H1 (cell line): ENCODE results near the gene PPP1R12A. TPM values are rescaled to one million over a fixed set of nuclear protein-coding genes. Genes with fewer than 3 reads are reported as not detected.

Experiments
- CTCF ChIA-PET: fragments of 300-600 bp; sonication (Branson Sonifier 250); formaldehyde crosslinking; loops from one replicate; lab custom pipeline; 2021; ENCODE audit not compliant: partially characterized antibody; lab: Charles Lee
- POLR2A ChIA-PET: fragments of 300-600 bp; sonication (Branson Sonifier 250); formaldehyde crosslinking; loops from one replicate; lab custom pipeline; 2021; ENCODE audit warnings: inconsistent platforms; ENCODE audit not compliant: partially characterized antibody; lab: Charles Lee
- DNase-seq, 2 experiments: peaks; one replicate each; pipeline versions ENCODE4 v3.0.0 to v3.0.0-alpha.2; 2010 to 2022; ENCODE audit warnings: low spot score in 2 of 2, low read depth in 1 of 2, mixed read lengths in 1 of 2
- FAIRE-seq: peaks from 2 replicates; lab custom pipeline; 2011; peaks lifted over from hg19 to GRCh38; lab: Jason Lieb, UNC
- H2AFZ ChIP-seq: 2 replicates; pipeline ENCODE4 v1.8.1; 2012; ENCODE audit warnings: low read length, inconsistent platforms
- H2AK5ac ChIP-seq: 2 replicates; pipeline ENCODE4 v1.6.1; 2013; ENCODE audit warnings: low read depth, low read length
- H2BK120ac ChIP-seq: replicated peaks from 2 replicates; pipeline ENCODE3; 2013; ENCODE audit warnings: low read depth, low read length, inconsistent platforms
- H2BK12ac ChIP-seq: 2 replicates; pipeline ENCODE4 v1.6.1; 2013; ENCODE audit warnings: low read depth, low read length
- H2BK15ac ChIP-seq: 2 replicates; pipeline ENCODE4 v1.6.1; 2013; ENCODE audit warnings: low read length
- H2BK20ac ChIP-seq: 2 replicates; pipeline ENCODE4 v1.6.1; 2013; ENCODE audit warnings: low read length
- H2BK5ac ChIP-seq: 2 replicates; pipeline ENCODE4 v1.6.1; 2013; ENCODE audit warnings: low read depth, low read length
- H3K14ac ChIP-seq: 2 replicates; pipeline ENCODE4 v1.6.1; 2013; ENCODE audit warnings: inconsistent platforms; ENCODE audit not compliant: insufficient read length
- H3K18ac ChIP-seq: 2 replicates; pipeline ENCODE4 v1.6.1; 2013; ENCODE audit warnings: low read length; ENCODE audit errors: extremely low read depth
- H3K23ac ChIP-seq: 2 replicates; pipeline ENCODE4 v1.6.1; 2013; ENCODE audit warnings: inconsistent platforms; ENCODE audit not compliant: insufficient read length
- H3K23me2 ChIP-seq: 2 replicates; pipeline ENCODE4 v1.6.1; 2013; ENCODE audit warnings: low read depth, low read length
- H3K27ac ChIP-seq: 2 replicates; pipeline ENCODE4 v1.6.1; 2011; ENCODE audit warnings: low read depth, low read length, inconsistent platforms
- H3K27me3 ChIP-seq, 4 experiments: replicated peaks in 1 of 4; 1 replicate in 1 of 4; 2 replicates in 3 of 4; pipeline versions ENCODE4 v1.6.1 to v1.8.1; 2011 to 2013; ENCODE audit warnings: low read length in 3 of 4, mild to moderate bottlenecking in 3 of 4, inconsistent platforms in 2 of 4, mixed read lengths in 2 of 4, moderate library complexity in 1 of 4; ENCODE audit not compliant: control insufficient read depth in 3 of 4, insufficient read depth in 3 of 4; ENCODE audit errors: extremely low read depth in 1 of 4
- H3K36me3 ChIP-seq, 4 experiments: 2 replicates each; pipeline versions ENCODE4 v1.6.1 to v1.8.1; 2011 to 2013; ENCODE audit warnings: mild to moderate bottlenecking in 4 of 4, low read length in 3 of 4, moderate library complexity in 2 of 4, control low read depth in 1 of 4, inconsistent platforms in 1 of 4; ENCODE audit not compliant: insufficient read depth in 4 of 4, control insufficient read depth in 2 of 4
- H3K4ac ChIP-seq: replicated peaks from 2 replicates; pipeline ENCODE3; 2013; ENCODE audit warnings: low read length, low read depth, mixed read lengths, inconsistent platforms; ENCODE audit not compliant: insufficient read length
- H3K4me1 ChIP-seq, 4 experiments: replicated peaks in 1 of 4; 1 replicate in 1 of 4; 2 replicates in 3 of 4; pipeline versions ENCODE4 v1.6.1 to v1.8.1; 2011 to 2013; ENCODE audit warnings: low read length in 3 of 4, inconsistent platforms in 2 of 4, mixed read lengths in 1 of 4; ENCODE audit not compliant: insufficient read depth in 4 of 4, control insufficient read depth in 3 of 4
- H3K4me2 ChIP-seq, 2 experiments: 2 replicates each; pipeline versions ENCODE4 v1.6.1 to v1.8.1; 2011 to 2013; ENCODE audit warnings: low read depth in 2 of 2, low read length in 2 of 2, control low read depth in 1 of 2, inconsistent platforms in 1 of 2, mild to moderate bottlenecking in 1 of 2; ENCODE audit not compliant: insufficient read depth in 1 of 2
- H3K4me3 ChIP-seq, 4 experiments: fragments of 200-600, 300-600 bp in 1 of 4; sonication (generic), shearing (Covaris generic), sonication (Bioruptor Twin) in 1 of 4; 2 replicates each; pipeline versions ENCODE4 v1.5.1 to v1.8.1; 2011 to 2016; ENCODE audit warnings: low read length in 4 of 4, low read depth in 3 of 4, control low read depth in 2 of 4, inconsistent platforms in 2 of 4, mild to moderate bottlenecking in 2 of 4, mixed read lengths in 1 of 4, moderate library complexity in 1 of 4; ENCODE audit not compliant: insufficient read depth in 2 of 4; ENCODE audit errors: extremely low read depth in 1 of 4
- H3K56ac ChIP-seq: replicated peaks from 2 replicates; pipeline ENCODE3; 2013; ENCODE audit warnings: low read depth, mild to moderate bottlenecking, mixed read lengths, low read length, inconsistent platforms; ENCODE audit not compliant: insufficient read length
- H3K79me1 ChIP-seq: 2 replicates; pipeline ENCODE4 v1.6.1; 2013; ENCODE audit warnings: low read depth, low read length, control low read depth
- H3K79me2 ChIP-seq, 2 experiments: 2 replicates each; pipeline versions ENCODE4 v1.6.1 to v1.8.1; 2012 to 2013; ENCODE audit warnings: low read length in 2 of 2, mild to moderate bottlenecking in 2 of 2, inconsistent platforms in 1 of 2; ENCODE audit not compliant: insufficient read depth in 2 of 2, control insufficient read depth in 1 of 2
- H3K9ac ChIP-seq, 4 experiments: replicated peaks in 1 of 4; 1 replicate in 1 of 4; 2 replicates in 3 of 4; pipeline versions ENCODE4 v1.6.1 to v1.8.1; 2011 to 2013; ENCODE audit warnings: low read depth in 3 of 4, low read length in 3 of 4, control low read depth in 2 of 4, mild to moderate bottlenecking in 2 of 4, moderate library complexity in 2 of 4, inconsistent platforms in 1 of 4; ENCODE audit errors: extremely low read depth in 1 of 4
- H3K9me3 ChIP-seq, 2 experiments: 2 replicates each; pipeline versions ENCODE4 v1.6.1 to v1.8.1; 2012 to 2013; ENCODE audit warnings: mild to moderate bottlenecking in 2 of 2, moderate library complexity in 2 of 2, control low read depth in 1 of 2, inconsistent platforms in 1 of 2, low read depth in 1 of 2, low read length in 1 of 2, mixed read lengths in 1 of 2; ENCODE audit not compliant: insufficient read depth in 2 of 2
- H4K20me1 ChIP-seq, 2 experiments: replicated peaks in 1 of 2; 2 replicates each; pipeline versions ENCODE3 to v1.8.1; 2011 to 2013; ENCODE audit warnings: inconsistent platforms in 2 of 2, low read length in 2 of 2, mild to moderate bottlenecking in 1 of 2; ENCODE audit not compliant: insufficient read depth in 2 of 2, control insufficient read depth in 1 of 2
- H4K5ac ChIP-seq: 2 replicates; pipeline ENCODE4 v1.6.1; 2013; ENCODE audit warnings: low read length, low read depth, mixed read lengths, inconsistent platforms; ENCODE audit not compliant: insufficient read length
- H4K8ac ChIP-seq: 2 replicates; pipeline ENCODE4 v1.8.0; 2013; ENCODE audit warnings: mild to moderate bottlenecking, moderate library complexity, low read length, inconsistent platforms; ENCODE audit not compliant: insufficient read depth; ENCODE audit errors: extremely low read depth
- H4K91ac ChIP-seq: replicated peaks from 2 replicates; pipeline ENCODE3; 2013; ENCODE audit warnings: low read length, mixed read lengths, inconsistent platforms; ENCODE audit not compliant: insufficient read length
- CBX8 ChIP-seq: fragments of 300-800, 300-1000 bp; sonication (generic); IDR thresholded peaks from 2 replicates; pipeline ENCODE4 v1.7.1; 2016; ENCODE audit warnings: low read depth, low read length, borderline replicate concordance
- CREB1 ChIP-seq: IDR thresholded peaks from 2 replicates; pipeline ENCODE4 v1.6.1; 2012; ENCODE audit warnings: inconsistent platforms
- FOSL1 ChIP-seq: IDR thresholded peaks from 2 replicates; pipeline ENCODE4 v1.6.1; 2011; ENCODE audit warnings: mild to moderate bottlenecking, low read depth, low read length, moderate library complexity; ENCODE audit not compliant: insufficient read depth
- KDM1A ChIP-seq: fragments of 200-600, 300-600 bp; sonication (generic); IDR thresholded peaks from 2 replicates; pipeline ENCODE4 v1.7.1; 2016; ENCODE audit warnings: mild to moderate bottlenecking, low read length, borderline replicate concordance
- POLR2AphosphoS5 ChIP-seq: IDR thresholded peaks from 2 replicates; pipeline ENCODE4 v1.6.1; 2011; ENCODE audit warnings: low read depth, low read length
- RAD21 ChIP-seq, 2 experiments: IDR thresholded peaks in 1 of 2; conservative IDR thresholded peaks in 1 of 2; 2 replicates each; pipeline ENCODE4 v1.6.1; 2011; ENCODE audit warnings: low read depth in 2 of 2, low read length in 2 of 2, improper control_type of control experiment in 1 of 2, inconsistent platforms in 1 of 2, mild to moderate bottlenecking in 1 of 2, moderate library complexity in 1 of 2
- RBBP5 ChIP-seq: IDR thresholded peaks from 2 replicates; pipeline ENCODE4 v1.7.1; 2012; ENCODE audit warnings: low read depth, mild to moderate bottlenecking, inconsistent platforms, low read length, moderate library complexity, borderline replicate concordance
- SIRT6 ChIP-seq: IDR thresholded peaks from one replicate; pipeline ENCODE4 v1.7.1; 2012; ENCODE audit warnings: low read length, inconsistent platforms
- SP1 ChIP-seq: IDR thresholded peaks from 2 replicates; pipeline ENCODE4 v1.6.1; 2011; ENCODE audit warnings: low read depth, low read length
- SUZ12 ChIP-seq: fragments of 200-600 bp; sonication (generic); IDR thresholded peaks from 2 replicates; pipeline ENCODE4 v1.6.1; 2012; ENCODE audit warnings: mild to moderate bottlenecking, inconsistent platforms, low read length, moderate library complexity, mixed read lengths
- WGBS, 2 experiments: shearing (Covaris generic) in 1 of 2; methylation state at CpG; one replicate each; pipeline versions ENCODE4 v1.1.6 to v1.1.7; 2013 to 2015; ENCODE audit warnings: low lambda C conversion rate in 2 of 2, mixed read lengths in 2 of 2, inconsistent platforms in 1 of 2, low coverage in 1 of 2, missing lambda C conversion rate in 1 of 2; ENCODE audit not compliant: insufficient replicate concordance in 2 of 2, insufficient coverage in 1 of 2, insufficient read length in 1 of 2; ENCODE audit errors: extremely low coverage in 1 of 2, missing lambda C conversion rate in 1 of 2; 5-methylcytosine and 5-hydroxymethylcytosine counted together
- polyA plus RNA-seq, 7 experiments: library from polyadenylated mRNA; depleted of rRNA in 3 of 7; stranded (reverse) in 5 of 7; unstranded in 2 of 7; fragments of >200 nt in 5 of 7; fragments of 200-250 nt in 2 of 7; gene quantifications; 1 replicate in 5 of 7; 2 replicates in 1 of 7; 4 replicates in 1 of 7; pipeline versions ENCODE4 v1.2.1 to v1.2.3, GENCODE V29; 2011 to 2013; ENCODE audit warnings: missing spikeins in 2 of 7, mixed read lengths in 2 of 7
- total RNA-seq: library from RNA; stranded (reverse); fragmentation: NEBNext Ultra II Directional; extraction: Animal tissue kit (Norgen Biotek cat#: 25700); gene quantifications from 2 replicates; pipeline ENCODE4 v1.2.1, GENCODE V29; 2021

PPP1R12A gene
- total and polyA plus RNA-seq, 2 of the 8 experiments (the other 6 are each of a cell fraction or from before 2014, with no cell fraction given) = 14.7 to 81.5 TPM

DNA sequence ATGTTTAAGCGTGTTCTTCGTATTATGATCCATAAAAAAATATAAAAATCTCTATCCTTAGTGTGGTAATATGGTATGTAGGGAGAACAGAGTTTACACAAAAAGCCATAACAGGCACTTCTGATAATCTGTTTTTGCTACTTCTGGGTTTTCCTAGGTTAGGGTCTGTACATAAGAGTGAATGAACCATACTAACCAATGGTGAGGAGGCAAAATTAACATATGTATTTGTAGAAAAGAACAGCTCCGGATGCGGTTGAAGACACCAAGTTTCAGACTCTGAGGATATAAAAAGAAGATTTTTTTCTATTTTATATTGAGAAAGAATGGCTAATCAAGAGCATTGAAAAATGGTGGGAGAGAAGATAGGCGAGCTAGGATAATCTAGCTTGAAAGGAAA, 40.2 kb upstream of the PPP1R12A start:
- Histone ChIP-seq H3K4me1 (no peaks in the 10 kb centered on the region), H3K9me3 (no peaks in the 10 kb centered on the region), H3K23me2 (no peaks in the 10 kb centered on the region; the same call in 1 of the 2 replicates), H2BK5ac (no peak overlapping the region), H2BK15ac (no peak overlapping the region), H3K18ac (no peak overlapping the region), H2BK120ac (no peak overlapping the region), H3K56ac (no peak overlapping the region), H3K4me3 (no peak overlapping the region), H3K36me3 (no peaks in the 10 kb centered on the region), H4K5ac (no peak overlapping the region), H4K91ac (no peak overlapping the region), H3K4me2 (no peak overlapping the region), H2BK20ac (no peak overlapping the region), H2BK12ac (no peak overlapping the region), H3K14ac (no peak overlapping the region), H3K27me3 (peaks cover 0 to 1% (median 0%) of the 10 kb centered on the region in 4 experiments; a peak in 1 of 7 replicates), H4K8ac (no peak overlapping the region), H3K9ac (no peak overlapping the region), H3K79me1 (no peaks in the 10 kb centered on the region), H3K4ac (no peak overlapping the region), H4K20me1 (no peaks in the 10 kb centered on the region), H3K27ac (no peak overlapping the region), H2AK5ac (no peak overlapping the region), H3K79me2 (no peaks in the 10 kb centered on the region), H2AFZ (no peak overlapping the region), H3K23ac (no peak overlapping the region)
- WGBS, 2 experiments = 88% methylated on average over 5 of the region's 5 CpGs; no CpG with 5 or more reads in 1 of the 2 experiments
- POLR2A ChIA-PET = no interaction called here
- CTCF ChIA-PET = interaction anchor here (0.6 to 1.6 kb wide), 4 partner anchors 17 to 72 kb away, joined by 4 to 5 read pairs (median 4); no protein-coding TSS in a partner anchor
- TF ChIP-seq KDM1A (no peak), FOSL1 (no peak), CREB1 (no peak), SIRT6 (no peak), SP1 (no peak), SUZ12 (no peak), POLR2AphosphoS5 (no peak), RBBP5 (no peak), RAD21 (IDR thresholded peaks at IDR 0.05 in 1 of 2, conservative IDR thresholded peaks at IDR 0.05 in 1 of 2; ENCODE audit: low read depth in 2 of 2, low read length in 2 of 2) (no peak), CBX8 (no peak)
- no peak for DNase-seq
- no peak for FAIRE-seq
